ENCODE data around the gene CTNND2.
"Not testable (repeated sequence)": the region's sequence is repeated elsewhere in the genome, so short reads cannot be mapped to it uniquely, and the experiment has no call there.

The CTNND2 gene

DNA sequence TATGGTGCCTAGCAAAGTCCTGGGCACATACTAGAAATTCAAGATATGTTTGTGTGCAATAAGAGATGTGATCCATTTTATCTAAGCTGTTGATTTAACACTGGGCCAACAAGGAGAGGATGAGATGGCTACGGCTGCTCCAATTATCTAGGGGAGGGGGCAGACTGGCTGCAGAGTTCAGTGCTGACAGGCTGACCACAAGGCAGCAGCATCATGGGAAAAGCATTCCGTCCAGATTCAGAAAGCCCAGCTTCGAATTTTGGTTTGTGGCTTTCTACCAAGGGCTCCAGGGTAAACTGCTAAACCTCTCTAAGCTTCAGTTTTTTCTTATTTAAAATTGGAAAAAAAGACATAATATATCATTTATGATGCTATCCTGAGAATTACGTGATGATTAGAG, 758.1 kb downstream of the CTNND2 start:
- no peak for DNase-seq

DNA sequence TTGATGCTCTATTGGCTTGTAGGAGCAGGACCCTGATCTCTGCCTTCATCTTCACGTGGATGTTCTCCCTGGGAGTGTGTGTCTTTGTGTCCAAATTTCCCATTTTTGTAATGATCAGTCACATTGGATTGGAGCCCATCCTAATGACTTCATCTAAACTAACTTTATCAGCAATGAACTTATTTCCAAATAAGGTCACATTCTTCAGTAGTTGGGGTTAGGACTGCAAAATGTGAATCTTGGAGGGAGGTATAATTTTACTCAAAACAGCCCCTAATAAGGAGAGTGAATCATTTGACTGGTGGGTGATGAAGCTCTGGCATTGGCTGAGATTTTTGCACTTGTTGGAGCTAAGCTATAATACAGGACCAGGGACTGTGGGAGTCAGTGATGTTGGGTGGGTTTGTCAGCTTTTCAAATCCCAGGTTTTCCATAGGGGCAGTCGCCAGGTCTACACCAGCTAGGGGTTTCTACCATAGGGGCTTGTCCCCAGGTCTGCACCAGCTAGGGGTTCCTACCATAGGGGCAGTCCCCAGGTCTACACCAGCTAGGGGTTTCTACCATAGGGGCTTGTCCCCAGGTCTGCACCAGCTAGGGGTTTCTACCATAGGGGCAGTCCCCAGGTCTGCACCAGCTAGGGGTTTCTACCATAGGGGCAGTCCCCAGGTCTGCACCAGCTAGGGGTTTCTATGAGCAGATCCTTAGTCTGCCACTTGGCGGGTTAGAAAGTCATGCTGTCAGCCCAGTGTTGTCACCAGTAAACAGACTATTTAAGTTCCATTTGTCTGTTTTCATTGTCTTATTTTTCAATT, 760.6 kb downstream of the CTNND2 start:
- no peak for DNase-seq

DNA sequence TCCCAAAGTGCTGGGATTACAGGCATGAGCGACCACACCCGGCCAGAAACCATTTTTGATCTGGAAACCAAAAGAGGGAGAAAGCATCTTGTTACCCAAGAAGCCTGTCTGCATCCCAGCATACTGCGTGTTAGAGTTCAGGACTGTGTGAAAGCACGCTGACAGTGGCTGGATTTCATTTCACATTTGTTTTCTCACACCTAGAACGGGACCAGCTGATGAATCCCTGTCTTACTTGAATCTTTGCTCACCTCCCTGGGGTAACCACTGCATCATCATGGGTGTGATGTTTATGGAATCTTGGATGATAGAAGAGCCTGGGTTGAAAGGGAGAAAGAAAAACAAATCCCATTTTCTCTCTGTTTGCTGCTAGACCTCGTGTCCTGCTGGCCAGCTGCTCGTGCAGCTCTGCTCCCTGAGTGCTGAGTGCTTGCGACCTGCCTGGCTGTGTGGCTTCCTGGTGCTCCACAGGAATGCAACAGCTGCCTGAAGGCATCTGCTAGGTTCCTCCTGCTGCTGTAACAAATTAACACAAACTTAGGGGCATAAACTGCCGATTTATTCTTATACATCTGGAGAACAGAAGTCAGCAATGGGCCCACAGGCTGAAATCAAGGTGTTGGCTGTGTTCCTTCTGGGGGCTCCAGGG, 764.9 kb downstream of the CTNND2 start:
- no peak for DNase-seq

DNA sequence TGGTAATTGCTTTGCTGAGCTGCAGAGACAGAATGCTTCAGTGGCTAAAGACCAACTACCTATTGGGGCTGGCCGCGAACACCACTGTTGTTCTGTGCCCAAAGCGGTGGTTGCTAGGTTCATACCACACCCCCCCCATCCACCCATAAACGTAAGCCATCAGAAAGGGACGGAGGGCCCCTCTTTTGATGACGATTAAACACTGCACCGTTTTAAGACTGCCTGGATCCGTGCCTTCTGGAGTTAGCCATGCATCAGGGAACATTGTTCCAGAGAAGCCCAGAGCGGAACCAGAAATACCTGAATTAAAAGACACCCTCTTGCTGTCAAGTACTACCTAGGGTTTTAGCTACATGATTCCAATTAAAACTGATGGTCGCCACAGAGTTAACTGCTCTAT, 774.1 kb downstream of the CTNND2 start:
- no peak for DNase-seq

DNA sequence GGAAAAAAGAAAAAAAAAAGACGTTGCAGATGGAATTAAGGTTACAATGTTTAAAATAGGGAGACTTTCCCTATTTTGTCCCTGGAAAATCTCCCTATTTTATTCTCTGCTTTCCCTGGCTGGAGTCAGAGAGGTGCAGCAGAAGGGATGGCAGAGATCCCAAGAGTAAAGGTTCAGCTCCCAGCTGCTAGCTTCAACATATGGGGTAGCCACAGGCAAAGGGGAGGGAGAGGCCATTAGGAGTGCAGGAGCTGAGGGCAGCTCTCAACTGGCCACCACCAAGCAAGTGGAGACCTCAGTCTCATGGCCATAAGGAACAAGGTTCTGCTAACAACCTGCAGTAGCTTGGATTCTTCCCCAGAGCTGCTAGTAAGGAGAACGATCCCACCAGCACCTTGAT, 776.2 kb downstream of the CTNND2 start:
- DNase-seq, result no peak

DNA sequence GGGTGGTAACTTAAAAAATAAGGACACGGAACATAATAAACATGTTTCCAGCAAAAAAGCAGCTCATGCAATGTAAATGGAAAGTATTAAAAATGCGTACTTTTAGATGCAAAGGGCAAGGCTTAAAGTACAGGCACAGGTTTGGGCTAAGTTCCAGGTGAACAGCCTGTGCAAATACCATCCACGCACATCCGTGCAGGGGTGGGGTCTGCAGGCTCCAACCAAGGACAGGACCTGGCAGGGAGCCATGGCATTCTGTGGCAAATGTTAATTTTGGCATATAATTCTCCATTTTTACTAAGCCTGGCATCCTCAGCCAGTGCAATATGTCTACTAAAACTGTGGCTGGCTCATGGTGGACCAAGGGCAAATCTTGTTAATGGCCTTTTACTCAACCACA, 777.4 kb downstream of the CTNND2 start:
- DNase-seq, result no peak

DNA sequence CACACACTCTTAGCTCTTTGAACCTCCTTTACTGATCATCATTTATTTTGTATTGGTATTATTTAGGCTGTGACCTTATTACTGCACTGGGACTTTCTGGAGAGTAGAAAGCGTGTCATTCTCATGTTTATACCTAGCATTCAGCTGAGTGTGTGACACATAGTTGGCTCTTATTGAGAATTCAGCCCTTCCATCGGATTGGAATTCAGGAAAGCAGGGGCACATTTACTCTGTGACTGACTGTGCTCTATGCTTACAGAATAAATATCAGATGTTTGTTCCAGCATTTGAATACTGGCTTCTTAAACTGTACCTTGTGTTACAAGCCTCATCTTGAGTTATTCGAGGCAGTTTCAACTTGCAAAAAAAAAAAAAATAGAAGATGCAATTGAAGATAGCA, 782.4 kb downstream of the CTNND2 start:
- DNase-seq, result no peak

DNA sequence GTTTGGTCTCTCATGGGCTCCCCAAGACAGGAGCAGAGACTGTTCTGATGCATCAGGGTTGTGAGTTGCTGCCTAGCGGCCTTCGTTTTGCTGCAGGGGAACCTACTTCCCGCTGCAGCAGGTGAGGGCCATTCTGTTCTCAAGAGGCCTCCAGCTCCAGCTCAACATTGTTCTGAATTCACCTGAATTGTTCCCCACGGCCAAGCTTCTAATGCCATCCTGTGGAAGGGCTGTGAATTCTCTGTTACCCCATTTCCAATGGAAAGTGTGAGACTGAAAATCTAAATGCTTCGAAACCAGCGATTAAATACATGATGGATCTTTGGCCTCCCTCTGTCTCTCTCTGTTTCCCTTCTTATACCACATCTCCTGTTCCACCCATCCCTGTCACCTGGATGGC, 794.1 kb downstream of the CTNND2 start:
- no peak for DNase-seq

DNA sequence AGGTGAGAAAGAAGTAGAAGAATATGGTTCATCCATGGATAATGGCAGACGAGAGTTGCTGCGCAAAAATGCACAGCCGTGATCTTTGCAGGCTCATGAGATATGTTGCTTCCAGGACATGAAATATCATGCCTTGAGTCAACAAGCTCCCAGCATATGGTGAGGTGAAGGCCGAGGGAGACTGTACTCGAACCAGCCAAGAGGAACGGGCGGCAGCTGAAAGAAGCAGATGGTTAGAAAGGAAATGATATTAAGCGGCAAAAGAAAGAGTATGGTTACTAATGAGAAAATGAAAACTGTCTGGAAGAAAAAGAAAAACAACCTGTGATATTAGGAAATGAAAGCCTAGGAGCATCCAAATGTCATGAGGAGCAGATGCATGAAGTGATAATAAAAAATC, 798.5 kb downstream of the CTNND2 start:
- no peak for DNase-seq

DNA sequence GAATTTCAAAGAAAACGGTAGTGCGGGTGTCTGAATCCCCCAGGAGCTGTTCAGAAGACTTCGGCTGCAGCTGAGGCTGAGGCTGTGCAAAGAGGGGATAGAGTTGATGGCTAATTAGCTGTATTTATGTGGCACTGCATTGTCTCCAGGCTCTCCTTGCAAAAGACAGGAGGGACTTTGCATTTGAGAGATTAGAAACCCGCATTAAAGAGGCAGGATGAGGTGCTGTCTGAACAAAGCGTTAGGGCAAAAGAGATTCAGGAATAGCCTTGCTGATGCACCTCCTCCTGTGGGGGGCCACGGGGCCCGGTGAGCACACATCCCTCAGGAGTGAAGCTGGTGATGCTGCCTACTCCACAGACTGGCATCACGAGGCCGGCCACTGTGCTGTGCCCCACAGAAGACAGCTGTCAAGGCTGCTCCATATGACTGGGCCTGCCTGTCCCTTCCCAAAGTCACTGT, 799.6 kb downstream of the CTNND2 start:
- DNase-seq, result no peak

DNA sequence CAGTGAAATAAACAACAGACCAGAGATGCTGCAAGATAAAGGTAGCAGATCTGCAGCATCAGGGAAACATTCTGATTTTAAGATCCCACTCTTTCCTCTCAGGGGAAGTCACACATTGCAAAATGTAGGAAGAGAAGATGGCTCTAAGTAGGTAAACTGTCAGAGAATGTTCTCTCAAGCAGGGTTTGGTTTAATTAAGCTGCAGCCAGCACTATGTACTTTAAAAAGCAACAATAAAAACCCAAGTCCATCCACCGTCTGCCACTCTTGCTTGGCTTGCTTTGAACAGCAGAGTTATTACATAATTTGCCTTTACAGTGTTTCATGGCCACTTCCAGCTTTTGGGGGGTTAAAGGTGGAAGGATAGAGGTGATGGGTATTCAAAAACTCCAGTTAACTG, 800.0 kb downstream of the CTNND2 start:
- no peak for DNase-seq

DNA sequence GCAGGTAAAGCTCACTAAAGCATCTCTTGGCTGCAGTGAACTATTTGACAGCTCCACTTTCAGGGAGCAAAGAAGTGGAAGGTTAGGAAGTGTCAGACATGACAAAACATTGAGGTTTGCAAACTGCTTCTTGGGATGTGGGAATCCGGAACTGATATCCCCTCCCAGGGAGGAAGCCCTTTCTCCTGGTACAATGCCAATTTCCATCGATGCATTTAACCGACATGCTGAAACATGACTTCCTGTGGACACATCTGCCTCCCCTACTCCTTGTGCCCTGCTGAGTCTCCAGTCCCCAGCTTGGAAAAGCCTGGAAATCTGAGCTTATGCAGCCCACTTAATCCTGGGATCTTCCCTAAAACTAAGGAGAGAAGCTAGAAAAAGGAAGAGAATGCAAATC, 820.1 kb downstream of the CTNND2 start:
- DNase-seq, result no peak

DNA sequence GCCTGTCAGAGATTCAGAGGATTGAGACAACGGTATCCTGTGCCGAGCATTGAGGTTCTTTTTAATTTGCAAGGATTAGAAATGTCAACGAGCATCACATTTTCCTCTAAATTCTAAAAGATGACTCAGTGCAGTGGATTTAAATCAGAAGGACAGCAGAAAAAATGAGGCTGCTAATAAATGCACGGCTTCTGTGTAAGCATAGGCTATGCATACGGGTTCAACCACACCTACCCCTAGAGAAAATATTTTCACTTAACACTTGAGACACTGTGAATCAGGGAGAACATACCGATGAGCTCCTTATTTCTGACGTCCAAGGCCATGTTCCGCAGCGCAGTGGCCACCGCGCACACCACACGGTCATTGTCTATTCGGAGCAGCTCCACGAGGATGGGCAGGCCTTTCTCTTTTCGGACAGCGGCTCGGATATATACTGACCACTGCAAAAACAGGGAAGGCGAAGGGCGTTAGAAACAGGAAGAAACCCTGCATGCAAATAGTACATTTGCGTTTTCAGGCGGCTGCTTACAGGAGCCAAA, 821.8 kb downstream of the CTNND2 start:
- DNase-seq, result no peak

DNA sequence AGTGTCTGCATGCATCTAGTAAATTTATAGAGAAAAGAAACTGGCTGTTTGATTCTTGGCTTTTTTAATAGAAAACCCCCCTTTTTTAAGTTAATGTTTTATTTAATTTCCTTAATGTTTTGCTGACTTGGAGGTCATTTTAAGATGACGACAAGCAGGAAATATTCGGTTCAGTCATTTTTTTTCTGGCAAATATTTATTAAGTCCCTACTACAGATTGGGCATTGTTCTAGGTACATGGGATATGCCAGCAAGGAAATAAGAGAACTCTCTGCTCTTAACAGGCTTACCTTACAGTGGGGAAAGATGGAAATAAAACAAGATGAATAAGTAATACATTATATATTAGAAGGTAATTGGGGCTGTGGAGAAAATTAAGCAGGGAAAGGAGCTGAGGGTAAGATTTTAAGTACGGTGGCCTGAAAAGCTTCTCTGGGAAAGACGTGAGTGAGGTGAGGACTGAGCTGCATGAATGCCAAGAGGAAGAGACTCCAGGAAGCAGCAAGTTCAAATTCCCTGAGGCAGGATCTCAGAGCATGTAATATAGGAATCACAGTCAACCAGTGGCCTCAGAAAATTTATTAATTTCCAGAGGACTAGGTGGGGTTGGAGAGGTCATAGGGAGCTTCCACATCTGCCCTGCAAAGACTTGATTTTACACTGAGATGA, 827.2 kb downstream of the CTNND2 start:
- DNase-seq, result no peak

DNA sequence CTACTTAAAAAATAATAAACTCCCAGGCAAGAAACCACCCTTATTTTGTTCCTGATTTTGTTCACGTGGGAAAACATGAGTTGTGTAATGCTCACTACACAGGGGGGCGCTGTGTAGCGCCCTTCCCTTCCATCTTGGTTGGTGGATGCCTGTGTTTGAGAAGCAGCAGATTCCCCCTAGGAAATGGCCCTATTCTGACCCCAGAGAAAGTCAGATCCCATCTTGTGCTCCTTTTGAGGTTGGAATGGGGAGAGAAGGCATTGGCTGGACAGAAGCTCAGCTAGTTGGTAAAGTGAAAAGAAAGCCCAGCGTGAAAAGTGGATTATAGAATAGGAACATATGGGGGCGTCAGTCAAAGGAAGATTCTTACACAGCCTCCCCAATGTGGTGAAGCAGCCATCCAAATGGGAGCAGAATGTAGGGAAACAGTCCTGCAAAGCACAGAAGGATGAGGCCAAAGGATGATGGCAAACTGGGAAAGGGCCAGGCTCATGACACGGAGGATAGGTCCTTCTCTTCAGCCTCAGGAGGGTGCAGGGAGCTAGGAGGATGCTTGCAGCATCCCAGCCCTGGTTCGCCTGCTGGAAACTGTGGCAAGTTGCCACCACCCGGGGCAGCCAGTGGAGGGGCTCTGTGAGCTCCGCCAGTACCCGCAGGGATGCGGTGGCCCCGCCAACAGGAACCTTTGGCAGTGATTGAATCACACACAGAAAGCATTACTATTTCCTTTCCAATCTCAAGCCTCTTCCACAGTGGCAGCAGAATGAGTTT, 829.0 kb downstream of the CTNND2 start:
- DNase-seq, result no peak

DNA sequence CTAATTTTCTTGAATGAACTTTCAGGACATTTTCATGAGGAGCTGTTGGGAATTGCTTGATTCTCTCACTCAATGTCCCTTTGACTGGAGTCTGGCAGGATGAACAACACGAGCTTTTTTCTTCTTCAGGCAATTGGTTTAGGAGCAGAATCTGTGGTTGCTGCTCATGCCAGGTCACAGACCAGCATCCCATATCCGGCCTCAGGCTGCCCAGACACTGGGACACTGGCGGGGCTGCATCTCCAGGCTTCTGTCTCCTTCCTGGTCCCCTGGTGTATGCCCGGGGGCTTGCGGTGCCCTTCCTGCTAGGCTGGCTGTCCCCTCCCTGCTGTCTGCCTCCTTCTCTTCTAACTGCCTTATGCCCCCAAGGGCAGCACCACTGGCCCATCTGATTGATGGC, 831.7 kb downstream of the CTNND2 start:
- DNase-seq, result no peak

DNA sequence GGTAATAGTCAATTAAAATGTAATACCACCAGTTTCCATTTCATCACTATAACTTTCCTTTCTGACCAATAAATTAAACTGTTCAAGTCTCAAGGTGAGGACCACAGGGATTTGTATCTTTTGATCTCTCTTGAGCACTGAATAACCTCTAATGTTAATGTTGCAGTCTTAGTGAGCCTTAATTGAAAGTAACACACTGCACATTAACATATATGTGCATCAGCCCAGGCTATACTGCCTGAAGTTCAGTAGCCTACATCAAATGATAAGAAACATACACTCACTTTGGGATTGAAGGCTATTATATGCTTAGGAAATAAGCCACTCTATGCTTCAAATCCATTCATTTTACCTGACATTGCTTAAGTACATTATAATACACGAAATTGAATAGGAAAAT, 832.2 kb downstream of the CTNND2 start:
- DNase-seq, result no peak

DNA sequence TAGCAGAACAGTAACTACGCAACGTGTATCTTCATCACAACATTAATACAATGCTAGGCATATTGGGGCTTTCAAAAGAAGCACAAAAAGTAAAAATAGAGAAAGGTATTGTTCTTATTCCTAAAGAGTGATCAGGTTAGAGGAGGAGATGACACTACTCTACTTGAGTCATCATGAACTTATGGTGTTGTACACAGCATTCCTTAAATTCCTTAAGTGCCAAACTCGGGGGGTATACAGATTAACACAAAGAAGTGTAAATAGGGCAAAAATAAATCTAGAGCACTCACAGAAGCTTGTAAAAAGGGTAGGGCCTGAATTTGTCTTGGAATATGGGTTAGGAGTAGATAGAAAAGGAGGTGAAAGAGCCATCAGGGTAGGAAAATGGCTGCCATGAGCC, 835.2 kb downstream of the CTNND2 start:
- no peak for DNase-seq

DNA sequence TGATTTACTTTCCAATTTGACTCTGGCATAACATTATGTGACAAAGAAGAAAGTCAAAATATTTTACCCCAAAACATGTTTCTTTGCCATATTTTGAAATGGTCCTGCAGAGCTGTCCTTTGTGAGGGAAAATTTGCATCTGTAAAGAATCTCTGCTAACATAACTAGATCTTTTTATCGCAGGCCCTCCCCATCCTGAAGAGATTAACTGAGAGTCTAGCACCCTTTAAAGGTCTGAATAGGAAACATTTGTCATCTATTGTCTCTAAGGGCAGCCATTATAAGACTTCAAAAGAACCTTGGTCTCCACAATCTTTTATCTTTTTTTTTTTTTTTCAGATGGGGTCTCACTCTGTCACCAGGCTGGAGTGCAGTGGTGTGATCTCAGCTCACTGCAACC, 838.5 kb downstream of the CTNND2 start:
- DNase-seq, result not testable (repeated sequence)

DNA sequence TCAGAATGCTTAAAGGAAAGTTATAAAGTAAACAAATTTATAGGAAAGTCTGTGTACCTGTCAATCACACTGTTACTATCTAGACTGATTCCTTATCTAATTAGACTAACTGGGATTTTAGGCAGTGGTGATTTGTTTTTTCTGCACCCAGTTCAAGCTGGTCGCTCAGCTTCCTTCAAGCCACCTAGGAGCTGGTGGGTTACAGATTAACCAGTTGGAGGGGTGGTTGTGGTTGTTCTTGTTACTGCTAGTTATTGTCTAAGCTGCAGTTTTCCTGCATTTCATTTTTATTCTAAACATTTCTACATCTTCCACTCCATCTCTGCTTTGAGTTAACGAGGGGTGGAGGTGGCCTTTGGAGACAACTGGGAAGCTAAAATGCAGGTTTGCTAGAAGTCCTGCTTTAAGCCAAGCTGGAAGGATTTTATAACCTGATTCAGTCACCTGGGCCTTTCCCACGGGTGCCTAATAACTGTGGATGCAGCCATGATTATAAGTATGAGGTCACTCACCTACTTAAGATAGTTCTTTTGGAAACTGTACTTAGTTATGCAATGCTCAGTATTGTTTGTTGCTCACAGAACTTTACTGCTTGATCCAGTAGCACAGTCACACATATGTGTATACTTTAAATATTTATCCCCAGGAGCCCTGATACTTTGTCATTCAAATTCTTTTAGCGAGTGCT, 839.3 kb downstream of the CTNND2 start:
- DNase-seq, result no peak

DNA sequence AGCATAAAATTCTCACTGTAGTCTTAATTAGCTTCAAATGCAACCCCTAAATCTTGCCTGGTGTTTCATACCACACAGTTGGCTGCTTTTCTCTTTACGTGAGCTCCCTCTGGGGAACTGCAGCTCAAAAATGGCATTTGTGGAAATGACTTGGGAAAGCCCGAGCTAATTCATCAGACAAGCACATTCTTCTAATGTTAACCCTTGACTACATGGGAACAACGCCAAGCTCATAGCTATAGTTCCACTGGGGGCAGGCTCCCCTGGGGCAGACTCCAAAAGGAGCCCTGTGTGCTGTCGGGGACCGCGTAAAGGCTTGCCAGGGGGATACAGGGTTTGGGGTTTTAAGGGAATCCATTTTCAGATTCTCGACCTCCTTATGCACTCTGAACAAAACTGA, 841.8 kb downstream of the CTNND2 start:
- no peak for DNase-seq

DNA sequence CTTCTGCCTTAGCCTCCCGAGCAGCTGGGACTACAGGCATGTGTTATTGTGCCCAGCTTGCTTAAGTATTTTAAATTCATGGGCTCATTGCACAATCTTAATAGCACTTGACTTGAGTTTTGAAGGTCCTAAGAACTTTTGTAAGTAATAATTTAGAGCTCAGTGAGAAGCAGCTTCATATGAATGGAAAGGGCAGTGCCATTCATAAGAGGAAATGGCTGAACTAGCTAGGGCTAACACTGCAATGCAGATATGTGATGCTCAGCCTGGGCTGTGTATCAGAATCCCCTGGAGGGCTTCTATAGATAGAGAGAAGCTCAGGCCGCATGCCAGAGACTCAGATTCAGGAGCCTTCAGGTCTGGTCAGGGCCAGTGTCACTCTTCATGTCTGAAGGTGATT, 847.7 kb downstream of the CTNND2 start:
- no peak for DNase-seq
